NCI-H1092 treated with DMSO at 0.1 percent for 48 hours (cell line): ENCODE measurements around the gene CUL4A.

Experiments
- DNase-seq: peaks from one replicate; lab custom pipeline; 2025; lab: John Stamatoyannopoulos, UW

CUL4A gene

GRCh38 chr13:113208421-113209335 lies 735 bp upstream of the CUL4A start, which contains the start of gene PCID2:
Gene PCID2, minus strand, starts transcription at chr13:113208669. Its CDS starts 35 bp downstream, at chr13:113208634.
- DNase-seq: peak; percentile 90

GRCh38 chr13:113209759-113210421 lies 477 bp downstream of the CUL4A start:
- DNase-seq: peak; percentile 18

- no peak for DNase-seq
Measured at GRCh38 chr13:113210833-113211232, 1.4 kb downstream of the CUL4A start.

GRCh38 chr13:113211774-113212173 lies 2.4 kb downstream of the CUL4A start:
- no peak for DNase-seq

- peak; percentile 40 for DNase-seq
Measured at GRCh38 chr13:113216254-113217048, 7.0 kb downstream of the CUL4A start.

- no peak for DNase-seq
Measured at GRCh38 chr13:113218586-113218985, 9.2 kb downstream of the CUL4A start.

GRCh38 chr13:113219256-113219940 lies 10.0 kb downstream of the CUL4A start:
- no peak for DNase-seq

GRCh38 chr13:113220141-113220598 lies 10.8 kb downstream of the CUL4A start:
- DNase-seq: no peak

- DNase-seq: no peak
Measured at GRCh38 chr13:113220877-113221276, 11.5 kb downstream of the CUL4A start.

GRCh38 chr13:113223070-113223469 lies 13.7 kb downstream of the CUL4A start:
- no peak for DNase-seq

GRCh38 chr13:113224486-113224885 lies 15.1 kb downstream of the CUL4A start:
- DNase-seq: no peak

- DNase-seq: no peak
Measured at GRCh38 chr13:113225515-113225914, 16.1 kb downstream of the CUL4A start.

- no peak for DNase-seq
Measured at GRCh38 chr13:113226873-113227450, 17.5 kb downstream of the CUL4A start.

- DNase-seq: no peak
Measured at GRCh38 chr13:113229161-113229560, 19.7 kb downstream of the CUL4A start.

GRCh38 chr13:113229791-113230190 lies 20.4 kb downstream of the CUL4A start:
- no peak for DNase-seq

- DNase-seq: no peak
Measured at GRCh38 chr13:113231306-113232207, 22.1 kb downstream of the CUL4A start.

- DNase-seq: no peak
Measured at GRCh38 chr13:113232208-113233003, 23.0 kb downstream of the CUL4A start.

- DNase-seq: no peak
Measured at GRCh38 chr13:113233101-113233500, 23.7 kb downstream of the CUL4A start.

- DNase-seq: no peak
Measured at GRCh38 chr13:113238536-113238935, 29.1 kb downstream of the CUL4A start.
